NCI-H524 (cell line): Measurements from ENCODE around the gene IGF1.

Source experiments
- DNase-seq, 2 experiments: peaks; one replicate each; lab custom pipeline; 2025; lab: John Stamatoyannopoulos, UW

Gene IGF1

DNA sequence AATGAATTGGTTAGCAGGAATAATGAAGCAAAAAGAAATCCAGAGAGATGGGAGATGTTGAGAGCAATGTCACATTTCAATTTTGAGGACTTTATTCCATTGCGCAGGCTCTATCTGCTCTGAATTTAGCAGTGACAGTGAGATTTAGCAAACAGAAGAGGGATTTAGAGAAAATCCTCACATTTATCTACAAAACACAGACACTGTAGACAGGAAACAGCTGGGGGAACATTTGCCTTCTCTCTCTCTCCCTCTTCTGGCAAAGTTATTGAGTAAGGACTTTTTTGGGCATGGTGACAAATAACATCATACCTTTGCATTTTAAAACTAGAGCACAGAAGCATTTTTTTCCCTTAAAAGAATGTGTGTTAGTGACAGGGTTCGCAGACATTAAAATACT lies at the start of gene IGF1:
TSS of gene IGF1 (minus strand) at position 158 of the 400 bp plus-strand sequence. CDS start 182 bp downstream, outside the sequence.
- peak; percentile 50 to 80 for DNase-seq

DNA sequence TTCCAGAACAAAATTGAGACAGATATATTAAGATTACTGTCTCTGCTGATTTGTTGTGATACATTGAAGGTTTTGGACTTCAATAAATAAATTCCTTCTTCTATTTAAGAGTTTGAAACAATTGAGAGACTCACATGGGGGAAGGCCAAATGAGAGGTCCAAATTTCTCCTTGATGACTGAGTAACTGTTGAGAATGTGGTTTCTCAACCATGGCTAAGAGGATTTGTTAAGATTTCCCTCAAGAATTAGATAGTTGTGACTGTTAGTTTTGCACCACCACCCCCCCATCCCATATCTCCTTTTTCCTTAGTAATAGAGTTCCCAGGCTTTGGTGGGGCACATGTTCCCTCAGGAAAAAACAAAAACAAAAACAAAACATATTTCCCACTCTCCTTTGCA lies 47.7 kb upstream of the IGF1 start:
- DNase-seq = no peak

DNA sequence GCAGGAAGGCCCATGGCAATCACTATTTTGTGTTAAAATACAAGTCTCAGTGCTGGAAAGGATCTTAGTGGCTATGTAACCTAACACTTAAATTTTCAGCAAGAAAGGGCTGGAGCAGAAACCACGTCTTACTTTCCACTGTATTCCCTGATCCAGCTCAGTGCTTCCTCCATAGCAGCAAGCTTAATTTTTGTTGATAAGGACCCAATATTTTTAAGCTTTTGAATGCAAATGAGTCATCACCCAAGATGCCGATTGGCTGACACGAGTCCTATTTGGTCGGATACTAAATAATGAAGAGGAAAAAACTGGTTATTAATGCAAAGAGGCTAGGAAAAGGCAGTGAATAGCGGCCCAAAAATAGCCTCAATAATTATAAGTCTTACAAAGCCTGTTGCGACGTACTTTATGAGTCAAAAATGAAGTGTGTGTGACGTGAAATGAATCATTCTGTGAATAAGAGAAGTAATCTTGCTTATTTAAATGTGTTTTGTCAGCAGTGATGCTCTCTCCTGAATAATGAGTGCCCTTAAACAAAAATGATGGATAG lies 46.9 kb upstream of the IGF1 start:
- DNase-seq = no peak

DNA sequence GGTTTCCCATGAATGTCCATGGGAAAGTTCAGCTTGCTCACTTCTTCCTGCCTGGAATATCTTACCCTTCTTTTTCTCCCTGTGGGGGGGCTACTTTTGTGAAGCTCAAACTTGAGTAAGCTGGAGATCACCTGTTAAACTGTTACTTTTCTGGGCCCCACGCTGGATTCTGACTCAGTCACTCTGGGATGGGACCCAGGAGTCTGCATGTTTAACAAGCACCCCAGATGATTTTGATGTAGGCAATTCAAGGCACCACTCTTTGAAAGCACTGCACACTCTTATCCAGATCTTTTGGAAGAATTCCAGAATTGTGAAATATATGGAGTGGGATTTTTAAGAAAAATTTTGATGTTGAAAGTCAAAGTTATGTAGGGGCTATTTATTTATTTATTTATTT lies 46.3 kb upstream of the IGF1 start:
- DNase-seq = no peak

DNA sequence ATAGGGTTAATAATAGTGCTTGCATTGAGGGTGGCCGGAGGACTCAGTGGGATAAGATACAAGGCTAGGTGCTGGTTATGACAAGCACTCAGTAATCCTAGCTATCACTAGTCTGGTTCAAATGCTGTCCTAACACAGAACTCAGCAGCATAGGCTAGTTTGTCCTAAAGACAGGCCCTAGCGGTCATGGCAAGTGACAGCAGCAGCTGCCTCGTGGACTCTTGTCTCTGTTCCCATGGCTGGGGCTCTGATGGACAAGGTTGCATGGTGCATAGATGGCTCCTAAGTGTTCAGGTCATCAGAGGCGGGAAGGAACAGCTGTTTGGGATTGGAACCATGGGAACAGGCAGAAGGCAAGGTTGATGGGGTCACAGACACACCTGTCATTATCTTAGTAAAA lies 42.4 kb upstream of the IGF1 start:
- peak; percentile 29 to 67 for DNase-seq

DNA sequence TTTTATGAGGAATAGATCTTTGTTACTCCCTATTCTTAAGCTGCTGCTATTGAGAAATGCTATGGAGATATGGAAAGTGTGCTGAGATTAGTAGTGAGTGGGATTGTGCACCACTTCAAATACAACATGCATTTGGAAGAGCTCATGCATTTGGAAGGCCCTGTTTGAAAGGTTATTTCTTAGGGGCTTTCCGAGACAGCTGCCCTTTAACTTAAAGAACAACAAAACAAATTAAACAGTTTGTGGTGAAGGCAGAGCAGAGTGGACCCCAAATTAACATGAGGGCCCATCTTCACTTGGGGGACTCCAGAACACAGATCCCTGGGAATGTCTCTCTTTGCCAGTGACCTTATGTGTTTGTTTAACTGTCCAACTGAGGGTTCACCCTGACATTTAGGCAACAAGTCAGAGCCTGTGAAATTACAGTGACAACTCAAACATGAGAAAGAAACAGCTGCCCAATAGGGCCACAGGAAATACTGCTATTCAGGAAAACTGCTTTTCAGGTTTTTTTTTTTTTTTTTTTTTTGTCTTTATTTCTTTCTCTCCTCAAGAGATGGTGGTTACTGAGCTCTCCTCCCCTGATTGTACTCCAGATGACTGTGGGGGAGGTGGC lies 41.4 kb upstream of the IGF1 start:
- DNase-seq = no peak

DNA sequence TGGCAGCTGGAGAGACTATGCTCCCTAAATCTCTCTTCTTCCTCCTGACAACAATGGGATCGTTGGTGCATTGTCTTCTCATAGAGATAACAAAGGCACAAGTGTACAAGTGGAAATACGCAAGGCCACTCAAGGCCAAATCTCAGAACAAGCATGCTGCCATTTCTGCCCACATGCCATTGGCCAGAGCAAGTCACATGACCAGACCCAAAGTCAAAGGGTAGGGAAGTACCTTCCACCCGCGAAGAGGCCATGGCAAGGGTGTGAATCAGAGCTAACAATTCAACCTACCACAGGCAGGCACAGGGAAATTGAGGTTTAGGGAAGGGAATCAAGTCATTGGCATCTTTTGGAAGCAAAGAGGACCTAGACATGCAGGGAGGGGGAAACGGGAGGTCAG lies 38.5 kb upstream of the IGF1 start:
- DNase-seq = no peak

DNA sequence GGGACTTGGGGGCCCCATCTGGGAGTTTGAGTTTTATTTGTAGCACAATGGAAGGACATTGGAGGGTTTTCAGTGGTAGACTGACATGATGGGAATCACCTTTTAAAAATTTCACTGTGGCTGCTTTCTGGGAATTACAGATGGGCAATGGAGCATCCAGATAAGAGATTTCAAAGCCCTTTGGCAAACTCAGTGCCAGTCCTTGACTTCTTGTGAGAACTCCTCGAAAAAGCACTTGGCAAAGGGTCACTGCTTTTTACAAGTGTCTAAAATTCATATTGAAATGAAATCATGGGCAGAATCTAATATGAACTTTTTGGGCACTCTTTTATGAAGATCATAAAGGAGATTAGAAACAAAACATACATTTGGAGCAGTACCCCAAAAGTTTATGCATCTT lies 34.3 kb upstream of the IGF1 start:
- DNase-seq = no peak

DNA sequence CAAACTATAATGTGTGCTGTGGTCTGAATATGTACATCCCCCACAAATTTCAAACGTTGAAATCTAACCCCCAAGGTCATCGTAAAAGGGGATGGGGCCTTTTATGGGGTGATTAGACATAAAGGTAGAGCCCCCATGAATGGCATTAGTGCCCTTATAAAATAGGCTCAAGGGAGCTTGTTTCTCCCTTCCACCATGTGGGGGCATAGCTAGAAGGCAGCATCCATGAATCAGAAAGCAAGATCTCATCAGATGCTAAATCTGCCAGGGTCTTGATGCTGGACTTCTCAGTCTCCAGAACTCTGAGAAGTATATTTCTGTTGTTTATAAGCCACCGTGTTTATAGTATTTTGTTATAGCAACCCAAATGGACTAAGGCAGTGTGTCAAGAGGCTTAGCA lies 33.4 kb upstream of the IGF1 start:
- DNase-seq = no peak

DNA sequence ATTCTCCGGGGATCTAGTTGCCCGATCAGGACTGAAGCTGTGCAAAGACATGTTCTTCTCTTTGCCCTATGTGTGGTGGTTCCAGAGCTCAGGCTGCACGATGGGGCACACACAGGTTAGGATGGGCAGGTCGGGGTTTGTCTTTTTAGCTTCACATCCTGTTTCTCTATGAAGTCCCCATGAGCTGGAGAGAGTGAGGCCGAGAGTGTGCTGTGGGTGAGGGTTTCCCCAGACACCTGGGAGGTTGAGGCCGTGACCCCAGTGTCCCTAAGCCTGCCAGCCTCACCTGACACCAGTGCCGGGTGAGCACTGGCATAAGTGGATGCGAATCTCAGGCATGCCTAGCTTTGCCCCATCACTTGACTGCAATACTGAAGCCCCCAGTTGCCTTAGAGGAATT lies 32.9 kb upstream of the IGF1 start:
- DNase-seq = no peak

DNA sequence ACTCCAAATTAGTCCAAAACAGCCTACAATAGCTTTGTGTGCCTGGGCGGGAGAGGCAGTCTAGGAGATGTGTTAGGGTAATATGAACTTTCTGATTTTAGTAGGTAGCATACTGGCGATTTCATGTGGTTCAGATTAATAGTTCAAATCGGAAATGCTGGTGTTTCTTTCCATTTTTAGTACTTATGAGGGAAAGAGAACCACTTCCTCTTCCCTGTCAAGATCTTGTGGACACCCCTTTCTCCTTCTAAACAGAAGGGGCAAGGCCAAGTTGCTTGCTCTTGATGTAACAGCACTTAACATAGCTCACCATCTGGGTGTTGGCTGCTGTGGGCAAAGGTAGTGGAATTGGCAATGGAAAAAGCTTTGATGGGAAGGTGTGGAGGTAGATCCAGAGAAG lies 32.2 kb upstream of the IGF1 start:
- DNase-seq = no peak

DNA sequence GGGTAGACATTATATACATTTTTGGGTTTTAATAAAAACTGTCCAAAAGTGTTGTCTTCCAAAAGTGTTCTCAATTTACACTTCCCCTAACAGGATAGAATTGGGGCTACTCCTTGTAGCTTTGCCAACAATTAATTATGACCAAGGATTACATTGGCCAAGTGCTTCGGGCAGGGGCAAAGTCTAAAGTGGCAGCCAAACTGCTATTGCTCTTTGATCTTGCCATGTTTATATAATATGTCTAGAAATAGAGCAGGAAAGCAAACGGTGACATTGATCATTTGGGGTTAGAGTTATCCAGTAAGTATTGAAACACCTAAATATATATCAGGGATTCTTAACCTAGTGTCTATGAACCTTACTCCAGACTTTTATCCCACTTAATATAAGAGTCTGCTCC lies 31.2 kb upstream of the IGF1 start:
- DNase-seq = no peak

DNA sequence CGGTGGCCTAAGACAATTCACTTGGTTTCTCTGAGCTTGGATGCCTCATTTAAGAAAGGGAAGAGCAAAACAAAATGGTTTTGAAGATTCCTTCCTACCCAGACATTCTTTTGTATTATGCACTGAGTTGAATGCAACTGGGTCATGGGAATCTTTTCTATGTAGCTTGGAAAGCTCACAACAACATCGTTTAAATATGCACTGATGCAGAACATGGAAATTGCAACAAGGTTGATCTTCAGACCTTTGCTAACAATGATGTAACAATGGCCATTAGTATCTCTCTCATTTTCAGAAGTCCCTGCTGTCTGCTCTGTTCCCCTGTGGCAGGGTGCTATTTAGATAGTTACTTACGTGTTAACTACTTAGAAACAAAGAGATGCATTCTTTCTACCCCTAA lies 30.1 kb upstream of the IGF1 start:
- no peak for DNase-seq

DNA sequence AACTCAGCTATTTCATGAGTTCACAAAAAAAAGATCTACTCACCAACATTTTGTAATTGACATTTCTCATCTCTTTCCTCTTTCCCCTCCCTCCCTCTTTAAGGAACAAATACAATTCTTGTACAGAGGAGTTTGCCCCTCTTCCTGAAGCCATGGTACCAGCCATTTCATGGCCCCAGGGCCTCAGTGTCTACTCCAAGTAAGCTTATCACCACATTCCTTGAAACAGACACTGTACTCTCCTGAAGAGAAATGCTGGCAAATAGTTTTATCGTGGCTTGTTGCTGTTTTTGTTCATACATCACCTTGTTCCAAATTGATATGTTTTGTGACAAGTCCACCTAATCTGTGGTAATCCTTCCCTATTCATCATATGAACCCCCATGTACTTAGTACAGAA lies 29.7 kb upstream of the IGF1 start:
- no peak for DNase-seq

DNA sequence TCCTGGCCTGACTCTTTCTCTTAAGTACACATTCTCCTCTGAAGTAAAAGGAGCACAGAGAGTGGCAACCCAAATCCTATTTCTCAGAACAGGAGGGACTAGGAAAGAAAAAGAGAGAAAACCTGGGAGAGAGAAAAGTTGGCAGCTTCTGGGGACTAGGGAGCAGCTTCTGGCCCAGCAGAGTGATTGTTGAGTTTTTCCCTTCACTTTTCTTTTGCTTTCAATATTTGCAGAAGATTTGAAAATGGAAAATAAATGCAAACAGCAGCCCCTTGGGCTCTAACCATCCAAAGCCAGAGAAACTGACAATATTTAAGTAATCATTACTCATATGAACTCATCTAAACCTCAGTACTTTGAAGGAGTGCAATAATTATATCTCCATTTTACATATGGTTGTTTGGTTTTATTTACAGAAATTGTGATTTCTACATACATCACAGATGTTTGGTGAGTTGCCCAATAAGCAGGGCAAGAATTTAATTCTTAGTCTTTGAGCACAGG lies 28.8 kb upstream of the IGF1 start:
- DNase-seq = no peak

DNA sequence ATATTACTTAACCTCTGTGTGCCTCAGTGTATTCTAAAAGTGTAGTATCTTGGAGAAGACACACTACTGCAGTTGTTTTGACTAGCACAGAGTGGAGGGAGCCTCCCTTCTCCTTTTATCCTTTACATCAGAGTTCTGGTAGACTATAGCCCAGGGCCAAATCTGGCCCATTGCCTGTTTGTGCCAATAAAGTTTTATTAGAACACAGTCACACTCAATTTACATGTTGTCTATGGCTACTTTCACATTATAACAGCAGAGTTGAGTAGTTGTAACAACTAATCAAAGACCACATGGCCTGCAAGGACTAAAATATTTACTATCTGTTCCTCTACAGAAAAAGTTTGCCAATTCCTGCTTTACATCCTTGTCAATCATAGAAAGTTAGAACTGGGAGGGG lies 27.7 kb upstream of the IGF1 start:
- DNase-seq = no peak

DNA sequence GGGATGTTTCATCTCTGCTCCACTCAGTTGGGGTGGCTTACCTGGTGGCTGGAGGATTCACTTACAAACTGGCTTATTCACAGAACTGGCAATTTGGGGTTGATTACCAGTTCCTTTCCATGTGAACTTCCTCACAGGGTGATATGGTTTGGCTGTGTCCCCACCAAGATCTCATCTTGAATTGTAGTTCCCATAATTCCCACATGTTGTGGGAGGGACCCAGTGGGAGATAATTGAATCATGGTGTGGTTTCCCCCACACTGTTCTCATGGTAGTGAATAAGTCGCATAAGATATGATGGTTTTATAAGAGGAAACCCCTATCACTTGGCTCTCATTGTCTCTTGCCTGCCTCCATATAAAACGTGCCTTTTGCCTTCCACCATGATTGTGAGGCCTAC lies 26.9 kb upstream of the IGF1 start:
- DNase-seq = no peak

DNA sequence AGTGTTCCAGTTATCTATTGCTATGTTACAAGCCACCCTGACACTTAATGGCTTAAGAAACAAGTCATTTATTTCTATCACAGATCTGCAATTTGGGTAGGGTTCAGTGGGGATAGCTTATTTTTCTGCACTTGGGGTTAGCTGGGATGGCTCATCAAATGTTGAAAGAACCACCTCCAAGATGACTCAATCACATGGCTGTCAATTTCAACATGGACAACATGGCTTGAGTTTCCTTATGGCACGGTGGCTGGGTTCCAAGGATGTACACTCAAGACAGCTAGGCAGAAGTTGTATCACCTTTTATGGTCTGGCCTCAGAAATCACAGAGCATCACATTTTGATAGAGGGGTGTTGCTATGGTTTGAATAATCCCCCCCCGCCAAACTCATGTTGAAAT lies 24.5 kb upstream of the IGF1 start:
- no peak for DNase-seq

DNA sequence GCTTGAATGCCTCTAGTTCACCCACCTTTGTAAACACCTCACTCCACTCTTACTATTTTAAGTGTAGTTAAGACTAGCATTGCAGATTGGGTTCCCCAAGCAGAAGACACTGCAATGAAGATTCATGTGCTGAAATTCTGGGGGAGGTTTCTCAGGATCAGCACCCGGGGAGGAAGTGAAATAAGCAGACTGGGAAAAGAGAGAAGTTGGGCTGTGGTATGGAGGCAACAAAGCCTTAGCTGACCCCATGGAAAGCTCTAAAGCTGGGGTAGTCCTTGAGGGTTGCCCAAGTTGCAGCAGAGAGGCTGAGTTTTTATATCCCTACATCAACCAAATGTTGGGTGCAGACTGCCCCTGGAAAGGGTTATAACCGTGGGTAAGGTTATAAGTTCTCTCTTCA lies 23.9 kb upstream of the IGF1 start:
- no peak for DNase-seq

DNA sequence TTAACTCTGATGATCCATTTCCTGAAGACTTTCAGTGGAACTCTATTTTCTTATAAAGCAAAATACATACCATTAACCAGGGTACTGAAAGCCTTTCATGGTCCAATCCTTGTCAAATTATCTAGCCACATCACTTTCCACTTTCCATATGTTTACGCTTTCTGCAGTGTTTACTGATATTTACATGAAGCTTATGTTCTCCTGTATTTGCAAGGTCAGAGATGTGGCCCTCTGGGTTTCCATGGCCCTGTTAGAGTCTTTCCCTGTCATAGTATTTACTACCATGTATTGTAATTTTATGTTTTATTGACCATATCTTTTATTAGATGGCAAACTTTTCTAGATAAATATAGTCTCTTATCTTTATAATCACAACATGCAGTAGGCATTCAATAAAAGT lies 23.5 kb upstream of the IGF1 start:
- DNase-seq = no peak

DNA sequence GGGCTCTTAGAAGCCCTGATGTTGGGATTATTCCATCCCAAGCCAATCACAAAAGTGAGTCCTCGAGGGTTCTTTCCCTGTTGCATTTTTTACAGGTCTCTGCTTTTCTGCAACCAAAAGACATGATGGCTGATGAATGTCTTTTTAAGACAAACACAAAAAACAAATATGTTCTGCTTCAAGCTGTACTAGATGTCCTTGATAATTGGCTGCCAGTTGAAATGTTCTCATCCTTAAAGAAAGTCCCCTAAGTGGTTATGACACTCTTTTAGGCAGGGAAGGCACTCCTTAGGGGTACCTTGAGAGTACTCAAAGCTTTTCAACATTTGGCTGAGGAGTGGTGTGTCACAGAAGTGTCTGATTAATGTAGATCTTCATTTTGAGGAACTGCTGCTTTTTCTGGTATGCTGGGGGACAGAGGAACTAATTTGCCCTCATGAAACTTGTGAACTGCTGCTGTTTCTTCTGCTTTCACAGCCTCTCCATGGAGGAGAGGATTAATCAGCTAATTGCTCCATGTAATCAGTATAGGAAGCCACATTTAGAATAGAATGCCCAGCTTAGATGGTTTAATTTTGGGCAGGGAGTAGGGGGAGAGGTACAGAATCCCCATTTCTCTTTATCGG lies 22.8 kb upstream of the IGF1 start:
- no peak for DNase-seq

DNA sequence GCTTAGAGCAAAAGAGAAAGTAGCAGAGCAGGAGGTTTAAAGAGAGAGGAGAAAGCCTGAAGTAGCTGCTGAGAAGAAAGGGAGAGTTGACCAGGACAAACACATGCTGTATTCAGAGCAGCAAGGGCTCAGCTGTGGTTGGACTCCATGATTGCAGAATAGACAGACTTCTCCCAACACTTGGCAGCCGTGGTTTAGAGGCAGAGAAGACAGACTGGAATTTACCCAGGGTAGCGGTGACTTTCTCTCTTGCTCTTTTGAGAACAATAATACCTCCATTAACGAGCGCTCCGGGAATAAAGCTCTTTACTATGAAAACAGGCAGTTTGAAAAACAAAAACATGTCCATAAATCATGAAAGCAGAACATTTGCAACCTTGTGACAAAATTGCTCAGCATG lies 21.4 kb upstream of the IGF1 start:
- DNase-seq = no peak

DNA sequence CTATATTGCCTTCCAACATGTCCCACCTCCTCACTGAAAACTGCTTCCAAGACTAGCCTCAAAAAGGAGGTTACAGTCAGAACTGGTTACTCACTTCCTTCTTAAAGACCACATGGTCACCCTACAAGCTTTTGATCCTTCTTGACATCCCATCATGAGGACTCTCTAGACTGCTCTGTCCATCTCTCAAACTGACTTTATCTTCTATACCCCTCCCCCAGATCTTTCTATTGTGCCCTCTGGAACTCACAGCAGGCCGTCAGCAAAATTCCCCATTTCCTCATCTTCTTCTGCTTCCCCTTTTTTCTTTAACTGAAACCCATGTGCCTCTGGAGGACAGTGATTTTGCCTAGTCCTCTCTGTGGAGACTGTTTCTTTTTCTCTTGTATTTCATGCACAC lies 18.1 kb upstream of the IGF1 start:
- no peak for DNase-seq

DNA sequence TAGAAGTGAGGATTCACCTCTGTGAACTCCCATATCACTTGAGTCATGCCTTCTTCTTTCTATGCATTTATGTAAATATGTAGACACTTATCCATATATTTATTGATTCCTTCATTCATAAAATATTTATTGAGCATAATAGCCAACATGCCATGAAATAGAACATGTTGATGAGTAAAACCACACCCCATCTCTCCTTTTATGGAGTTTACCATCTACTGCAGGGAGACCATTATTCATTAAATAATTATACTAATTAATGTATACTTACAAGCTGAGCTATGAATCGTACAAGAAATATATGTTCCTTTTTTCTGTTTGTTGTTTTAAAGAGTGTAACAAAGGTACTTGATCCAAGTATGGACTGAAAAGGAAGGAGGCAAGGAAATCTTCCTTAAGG lies 17.4 kb upstream of the IGF1 start:
- DNase-seq = no peak
